BLaER1 treated with 17β-estradiol and CSF1 and Interleukin-3, amounts not matched to agents 10 nM and 100 nM (cell line): ENCODE results near the gene TNFRSF12A.

Experiments
- H3K27ac ChIP-seq, 11 experiments: shearing (Covaris generic); formaldehyde crosslinking; 2 replicates each; pipeline ENCODE4 v1.8.1; 2022
- H3K27me3 ChIP-seq, 11 experiments: shearing (Covaris generic); formaldehyde crosslinking; 2 replicates each; pipeline ENCODE4 v1.8.1; 2022
- H3K36me3 ChIP-seq, 11 experiments: shearing (Covaris generic); formaldehyde crosslinking; 2 replicates each; pipeline ENCODE4 v1.8.1; 2022
- H3K4me1 ChIP-seq, 10 experiments: shearing (Covaris generic); formaldehyde crosslinking; 2 replicates each; pipeline ENCODE4 v1.8.1; 2022
- H3K4me2 ChIP-seq, 11 experiments: shearing (Covaris generic); formaldehyde crosslinking; 2 replicates each; pipeline ENCODE4 v1.8.1; 2022
- H3K4me3 ChIP-seq, 10 experiments: shearing (Covaris generic); formaldehyde crosslinking; 2 replicates each; pipeline ENCODE4 v1.8.1; 2022
- H3K9ac ChIP-seq, 11 experiments: shearing (Covaris generic); formaldehyde crosslinking; 2 replicates each; pipeline ENCODE4 v1.8.1; 2022
- H3K9me3 ChIP-seq, 11 experiments: shearing (Covaris generic); formaldehyde crosslinking; replicated peaks in 1 of 11; 2 replicates each; pipeline ENCODE4 v1.8.1; 2022
- H4K20me1 ChIP-seq, 11 experiments: shearing (Covaris generic); formaldehyde crosslinking; 2 replicates each; pipeline ENCODE4 v1.8.1; 2022
- Cebpa-rat ChIP-seq, 11 experiments: shearing (Covaris generic); IDR thresholded peaks; 2 replicates each; pipeline ENCODE4 v1.8.1; 2022

The TNFRSF12A gene

DNA sequence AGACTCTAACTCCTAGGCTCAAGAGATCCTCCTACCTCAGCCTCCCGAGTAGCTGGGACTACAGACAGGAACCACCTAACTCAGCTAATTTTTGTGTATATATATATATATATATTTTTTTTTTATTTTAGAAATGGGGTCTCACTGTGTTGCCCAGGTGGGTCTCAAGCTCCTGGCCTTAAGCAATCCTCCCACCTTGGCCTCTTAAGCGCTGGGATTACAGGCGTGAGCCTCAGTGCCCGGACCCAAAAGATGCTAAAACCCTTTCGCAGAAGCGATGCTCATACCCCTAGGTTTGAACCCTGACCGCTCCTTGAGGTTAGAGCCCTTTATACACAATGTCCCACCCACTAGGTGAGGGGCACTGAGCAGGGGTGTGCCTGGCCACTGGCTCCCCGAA, 9.7 kb upstream of the TNFRSF12A start:
- H3K27me3 ChIP-seq, result peaks cover 56 to 99% (median 84%) of the 10 kb centered on the region in 11 experiments
- H3K9ac ChIP-seq, result no peak overlapping the region
- H3K4me2 ChIP-seq, result no peak overlapping the region
- H3K4me3 ChIP-seq, result no peak overlapping the region
- H3K36me3 ChIP-seq, result no peaks in the 10 kb centered on the region
- H3K27ac ChIP-seq, result no peak overlapping the region
- H3K9me3 ChIP-seq, result no peaks in the 10 kb centered on the region
- H4K20me1 ChIP-seq, result peaks cover 0 to 15% (median 0%) of the 10 kb centered on the region in 11 experiments; a peak in 5 of 22 replicates
- peaks cover 37 to 57% (median 47%) of the 10 kb centered on the region in 10 experiments for H3K4me1 ChIP-seq
- TF ChIP-seq Cebpa-rat (IDR thresholded peaks at IDR 0.05), result no peak

DNA sequence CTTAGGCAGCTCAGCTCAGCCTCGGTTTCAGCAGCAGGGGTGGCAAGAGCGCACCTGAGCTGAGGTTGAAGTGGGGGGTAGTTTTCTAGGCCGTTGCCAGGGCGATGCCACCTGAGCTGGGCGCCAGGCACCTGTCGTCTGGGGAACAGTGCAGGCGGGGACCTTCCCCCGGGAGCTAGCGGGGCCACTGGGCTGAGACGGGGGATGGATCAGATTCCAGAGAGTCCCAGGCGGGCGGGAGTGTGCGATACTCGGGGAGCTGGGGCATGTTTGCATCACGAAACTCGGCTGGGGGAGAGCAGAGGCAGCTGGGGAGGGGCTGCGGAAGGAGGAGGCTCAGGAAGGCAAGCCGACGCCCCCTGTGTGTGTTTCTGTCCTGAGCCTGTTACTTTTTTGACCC, 7.9 kb upstream of the TNFRSF12A start:
- no peak overlapping the region; a peak in 1 of 22 replicates for H3K9ac ChIP-seq

DNA sequence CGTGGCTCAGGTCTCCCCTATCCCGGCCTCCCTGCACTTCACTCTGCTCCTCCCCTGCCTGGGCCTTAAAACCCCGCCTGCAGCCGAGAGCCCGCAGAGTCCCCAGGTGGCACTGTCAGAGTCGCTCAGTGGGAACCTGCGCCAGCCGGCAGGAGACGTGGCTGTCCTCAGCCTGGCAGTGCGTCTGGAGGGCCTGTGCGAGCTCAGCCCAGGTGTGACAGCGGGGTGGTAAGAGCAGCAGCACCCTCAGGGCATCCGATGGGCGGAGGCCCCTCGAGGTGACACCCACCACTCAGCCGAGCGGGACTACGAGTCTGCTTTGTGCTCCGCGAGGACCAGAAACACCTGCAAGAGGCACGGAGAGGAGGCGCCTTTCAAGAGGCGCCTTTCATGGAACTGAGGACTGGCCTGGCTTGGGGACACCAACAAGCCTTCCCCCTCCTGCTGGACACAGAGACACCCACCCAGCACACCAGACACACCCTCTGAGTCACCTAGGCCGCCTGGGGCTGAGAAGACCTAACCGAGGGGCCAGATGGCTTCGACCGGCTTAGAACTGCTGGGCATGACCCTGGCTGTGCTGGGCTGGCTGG, 7.2 kb upstream of the TNFRSF12A start, which contains the start of gene CLDN9:
TSS of gene CLDN9 (plus strand) at position 96 of the 593 bp plus-strand sequence. CDS start at position 536, 440 bp downstream.
- Histone ChIP-seq H4K20me1 (peaks cover 0 to 15% (median 0%) of the 10 kb centered on the region in 11 experiments; a peak in 5 of 22 replicates), H3K9me3 (no peaks in the 10 kb centered on the region), H3K27me3 (peaks cover 41 to 84% (median 63%) of the 10 kb centered on the region in 11 experiments), H3K36me3 (no peaks in the 10 kb centered on the region), H3K27ac (no peak within 1 kb of the TSS), H3K4me3 (no peak within 1 kb of the TSS), H3K4me1 (peaks cover 15 to 36% (median 28%) of the 10 kb centered on the region in 10 experiments), H3K4me2 (peak within 1 kb of the TSS in 10 of 11 experiments; percentile 0 to 66 (median 50); a peak in 17 of 22 replicates), H3K9ac (no peak within 1 kb of the TSS; a peak in 2 of 22 replicates)
- TF ChIP-seq Cebpa-rat (IDR thresholded peaks at IDR 0.05), result no peak

More for the DNA sequence above, 7.9 kb upstream of the TNFRSF12A start:
- TF ChIP-seq Cebpa-rat (IDR thresholded peaks at IDR 0.05), result no peak
- Histone ChIP-seq H3K27ac (no peak overlapping the region), H3K9me3 (no peaks in the 10 kb centered on the region), H3K4me2 (peak overlapping the region in 10 of 11 experiments; percentile 0 to 66 (median 50); a peak in 16 of 22 replicates), H3K4me3 (no peak overlapping the region), H3K4me1 (peaks cover 21 to 41% (median 33%) of the 10 kb centered on the region in 10 experiments), H3K36me3 (no peaks in the 10 kb centered on the region), H3K27me3 (peaks cover 41 to 86% (median 69%) of the 10 kb centered on the region in 11 experiments), H4K20me1 (peaks cover 0 to 15% (median 0%) of the 10 kb centered on the region in 11 experiments; a peak in 5 of 22 replicates)

DNA sequence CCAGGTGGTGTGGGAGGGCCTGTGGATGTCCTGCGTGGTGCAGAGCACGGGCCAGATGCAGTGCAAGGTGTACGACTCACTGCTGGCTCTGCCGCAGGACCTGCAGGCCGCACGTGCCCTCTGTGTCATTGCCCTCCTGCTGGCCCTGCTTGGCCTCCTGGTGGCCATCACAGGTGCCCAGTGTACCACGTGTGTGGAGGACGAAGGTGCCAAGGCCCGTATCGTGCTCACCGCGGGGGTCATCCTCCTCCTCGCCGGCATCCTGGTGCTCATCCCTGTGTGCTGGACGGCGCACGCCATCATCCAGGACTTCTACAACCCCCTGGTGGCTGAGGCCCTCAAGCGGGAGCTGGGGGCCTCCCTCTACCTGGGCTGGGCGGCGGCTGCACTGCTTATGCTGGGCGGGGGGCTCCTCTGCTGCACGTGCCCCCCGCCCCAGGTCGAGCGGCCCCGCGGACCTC, 6.6 kb upstream of the TNFRSF12A start:
- no peaks in the 10 kb centered on the region for H3K36me3 ChIP-seq
- H3K27me3 ChIP-seq, result peaks cover 45 to 88% (median 63%) of the 10 kb centered on the region in 11 experiments
- H3K9ac ChIP-seq, result no peak overlapping the region
- 0 out of 22 replicates have a peak overlapping the region, but pooled peaks of 1 of the 11 experiments have one; percentile 46 for H3K4me2 ChIP-seq
- no peaks in the 10 kb centered on the region for H3K9me3 ChIP-seq
- TF ChIP-seq Cebpa-rat (IDR thresholded peaks at IDR 0.05), result no peak
- H3K4me1 ChIP-seq, result peaks cover 12 to 34% (median 25%) of the 10 kb centered on the region in 10 experiments
- H3K4me3 ChIP-seq, result no peak overlapping the region
- no peak overlapping the region for H3K27ac ChIP-seq
- H4K20me1 ChIP-seq, result peaks cover 0 to 15% (median 0%) of the 10 kb centered on the region in 11 experiments; a peak in 5 of 22 replicates

DNA sequence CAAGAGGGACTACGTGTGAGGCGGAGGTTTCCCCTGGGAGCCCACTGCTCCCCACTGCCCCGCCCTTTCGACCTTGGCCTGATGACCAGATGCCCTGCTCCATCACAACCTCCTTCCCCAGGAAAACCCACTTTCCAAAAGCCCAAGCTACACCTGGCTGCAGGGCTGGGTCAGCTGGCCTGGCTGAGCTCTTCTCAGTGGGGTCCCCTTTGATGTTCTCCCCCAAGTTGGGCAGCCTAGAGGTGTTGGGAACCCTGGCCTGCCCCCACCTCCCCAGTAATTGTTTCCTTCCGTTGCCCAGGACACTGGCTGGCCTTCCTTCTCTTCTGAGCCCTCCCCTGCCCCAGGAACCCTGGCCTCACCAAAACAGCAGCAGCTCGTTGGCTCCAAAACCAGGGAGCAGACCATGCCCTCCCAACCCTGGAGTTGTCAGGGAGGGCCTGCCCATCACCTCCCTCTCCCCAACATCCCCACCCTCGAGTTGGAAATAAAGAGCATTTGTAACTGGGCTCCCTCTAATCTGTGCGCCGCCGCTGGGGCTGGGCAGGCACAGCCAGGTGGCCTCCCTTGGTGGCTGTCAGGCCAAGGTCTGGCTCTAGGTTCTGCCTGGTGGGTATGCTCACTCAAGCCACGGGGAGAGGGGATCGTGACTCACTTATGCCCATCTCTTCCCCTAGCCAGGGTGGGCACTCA, 6.0 kb upstream of the TNFRSF12A start:
- H3K4me3 ChIP-seq, result no peak overlapping the region
- H3K4me1 ChIP-seq, result peaks cover 6 to 28% (median 20%) of the 10 kb centered on the region in 10 experiments
- H3K9ac ChIP-seq, result no peak overlapping the region
- H3K27ac ChIP-seq, result no peak overlapping the region
- H4K20me1 ChIP-seq, result peaks cover 0 to 15% (median 0%) of the 10 kb centered on the region in 11 experiments; a peak in 5 of 22 replicates
- no peak for TF ChIP-seq Cebpa-rat (IDR thresholded peaks at IDR 0.05)
- H3K9me3 ChIP-seq, result no peaks in the 10 kb centered on the region
- H3K4me2 ChIP-seq, result no peak overlapping the region
- no peaks in the 10 kb centered on the region for H3K36me3 ChIP-seq
- H3K27me3 ChIP-seq, result peaks cover 45 to 90% (median 66%) of the 10 kb centered on the region in 11 experiments

DNA sequence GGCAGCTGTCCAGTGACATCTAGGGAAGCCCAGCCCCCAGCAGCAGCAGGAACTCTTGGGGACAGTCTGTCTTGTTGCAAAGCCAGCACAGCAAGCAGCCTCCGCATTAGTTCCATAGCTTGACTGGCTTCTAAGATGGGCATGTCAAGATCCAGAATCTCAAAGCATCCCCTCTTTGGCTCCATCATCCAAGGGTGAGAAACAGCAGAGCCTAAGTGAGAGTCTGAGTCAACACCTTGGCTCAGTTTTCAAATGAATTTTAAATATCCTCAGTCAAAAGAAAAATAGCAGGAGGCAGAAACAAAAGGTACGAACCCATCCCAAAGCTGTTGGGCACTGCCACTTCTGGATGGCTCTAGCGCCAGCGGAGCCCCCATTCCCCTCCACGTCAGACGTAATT, 5.2 kb upstream of the TNFRSF12A start:
- no peak overlapping the region for H3K4me2 ChIP-seq

DNA sequence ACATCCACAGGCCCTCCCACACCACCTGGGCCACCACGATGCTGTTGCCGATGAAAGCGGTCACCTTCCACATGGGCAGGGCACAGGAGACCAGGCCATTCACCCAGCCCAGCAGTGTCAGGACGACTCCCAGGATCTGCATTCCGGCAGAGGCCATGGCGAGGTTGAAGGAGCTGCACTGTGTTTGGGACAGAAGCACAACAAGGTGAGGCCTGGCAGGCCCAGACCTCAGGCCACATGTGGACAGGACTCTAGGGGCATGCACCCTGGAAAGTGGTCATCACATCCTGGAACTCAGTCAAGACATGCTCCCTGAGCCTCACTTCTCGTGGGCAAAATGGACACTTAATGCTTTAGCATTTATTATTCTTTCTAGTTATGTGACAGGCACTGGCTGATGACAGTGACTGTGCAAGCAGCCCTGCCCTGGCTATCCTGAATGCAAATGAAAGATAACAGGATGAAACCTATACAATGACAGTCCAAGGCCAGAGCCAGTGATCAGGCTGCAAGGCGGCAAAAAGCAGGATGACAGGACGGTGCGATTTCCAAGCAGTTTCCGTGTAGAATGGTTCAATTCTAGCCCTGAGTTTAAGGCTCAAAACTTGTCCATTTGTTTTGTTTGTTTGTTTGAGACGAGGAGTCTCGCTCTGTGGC, 4.2 kb upstream of the TNFRSF12A start:
- Histone ChIP-seq H4K20me1 (peaks cover 0 to 21% (median 7%) of the 10 kb centered on the region in 11 experiments; a peak in 14 of 22 replicates), H3K36me3 (no peaks in the 10 kb centered on the region), H3K4me2 (no peak overlapping the region), H3K9ac (no peak overlapping the region), H3K4me3 (no peak overlapping the region), H3K27ac (no peak overlapping the region), H3K9me3 (no peaks in the 10 kb centered on the region), H3K4me1 (peaks cover 9 to 41% (median 35%) of the 10 kb centered on the region in 10 experiments), H3K27me3 (peaks cover 40 to 82% (median 67%) of the 10 kb centered on the region in 11 experiments)
- no peak for TF ChIP-seq Cebpa-rat (IDR thresholded peaks at IDR 0.05)

More for the DNA sequence above, 5.2 kb upstream of the TNFRSF12A start:
- Histone ChIP-seq H3K27me3 (peaks cover 45 to 83% (median 64%) of the 10 kb centered on the region in 11 experiments), H4K20me1 (peaks cover 0 to 15% (median 0%) of the 10 kb centered on the region in 11 experiments; a peak in 5 of 22 replicates), H3K9ac (no peak overlapping the region), H3K27ac (no peak overlapping the region), H3K4me3 (no peak overlapping the region), H3K9me3 (no peaks in the 10 kb centered on the region), H3K36me3 (no peaks in the 10 kb centered on the region), H3K4me1 (peaks cover 8 to 32% (median 27%) of the 10 kb centered on the region in 10 experiments)
- TF ChIP-seq Cebpa-rat (IDR thresholded peaks at IDR 0.05), result no peak

DNA sequence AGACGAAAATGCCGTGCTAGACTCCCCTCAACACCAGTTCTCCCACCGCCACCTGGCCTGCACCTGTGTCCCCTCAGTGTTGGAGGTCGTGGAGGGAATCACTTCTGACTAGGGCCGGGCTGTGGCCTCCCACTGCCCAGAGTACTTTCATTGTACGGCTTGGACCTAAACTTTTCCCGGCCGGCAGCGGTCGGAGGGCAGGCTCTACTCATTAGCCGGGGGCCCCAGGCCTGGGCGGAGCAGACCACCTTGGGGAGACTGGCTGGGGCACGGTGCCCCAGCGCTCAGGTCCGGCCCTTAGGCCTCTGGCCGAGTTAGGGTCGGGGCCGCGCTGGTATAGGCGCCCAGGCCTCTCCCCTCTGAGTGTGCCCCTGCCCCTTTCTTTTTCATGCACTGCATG, 2.8 kb upstream of the TNFRSF12A start:
- no peak for TF ChIP-seq Cebpa-rat (IDR thresholded peaks at IDR 0.05)
- no peak overlapping the region for H3K4me3 ChIP-seq
- no peak overlapping the region for H3K9ac ChIP-seq
- no peaks in the 10 kb centered on the region for H3K9me3 ChIP-seq
- H3K4me2 ChIP-seq, result no peak overlapping the region
- H3K4me1 ChIP-seq, result peaks cover 21 to 47% (median 44%) of the 10 kb centered on the region in 10 experiments
- H3K36me3 ChIP-seq, result no peaks in the 10 kb centered on the region
- H3K27me3 ChIP-seq, result peaks cover 26 to 72% (median 62%) of the 10 kb centered on the region in 11 experiments
- peaks cover 0 to 34% (median 20%) of the 10 kb centered on the region in 11 experiments; a peak in 19 of 22 replicates for H4K20me1 ChIP-seq
- no peak overlapping the region for H3K27ac ChIP-seq
